Mesenchymal stem cell (in vitro differentiated cells and primary cell): ENCODE measurements around the gene CHURC1.

Source experiments
- DNase-seq: peaks from one replicate; pipeline ENCODE4 v3.0.0-alpha.2; 2013
- H2AFZ ChIP-seq: one replicate; pipeline ENCODE4 v1.6.1; 2013; ENCODE audit warnings: low read depth, mild to moderate bottlenecking, control low read depth, inconsistent platforms, low read length, moderate library complexity
- H2AK5ac ChIP-seq: 2 replicates; pipeline ENCODE4 v1.6.1; 2013; ENCODE audit warnings: low read length, moderate library complexity, mild to moderate bottlenecking, inconsistent platforms; ENCODE audit not compliant: severe bottlenecking
- H2BK120ac ChIP-seq: one replicate; pipeline ENCODE4 v1.6.1; 2013; ENCODE audit warnings: low read depth, mild to moderate bottlenecking, inconsistent platforms, low read length, moderate library complexity
- H2BK12ac ChIP-seq, 2 experiments: one replicate each; pipeline ENCODE4 v1.6.1; 2013; ENCODE audit warnings: inconsistent platforms in 2 of 2, low read length in 2 of 2, mild to moderate bottlenecking in 2 of 2, moderate library complexity in 2 of 2, control low read depth in 1 of 2
- H2BK15ac ChIP-seq: one replicate; pipeline ENCODE4 v1.6.1; 2013; ENCODE audit warnings: mild to moderate bottlenecking, low read depth, inconsistent platforms; ENCODE audit not compliant: poor library complexity, severe bottlenecking
- H2BK5ac ChIP-seq: 2 replicates; pipeline ENCODE4 v1.6.1; 2013; ENCODE audit warnings: low read depth, mild to moderate bottlenecking, low read length, control low read depth, inconsistent platforms; ENCODE audit not compliant: poor library complexity, severe bottlenecking
- H3K14ac ChIP-seq, 2 experiments: one replicate each; pipeline ENCODE4 v1.6.1; 2013; ENCODE audit warnings: inconsistent platforms in 2 of 2, low read length in 2 of 2, control low read depth in 1 of 2, mild to moderate bottlenecking in 1 of 2, moderate library complexity in 1 of 2
- H3K18ac ChIP-seq, 2 experiments: one replicate each; pipeline ENCODE4 v1.6.1; 2013; ENCODE audit warnings: inconsistent platforms in 2 of 2, low read length in 2 of 2, control low read depth in 1 of 2, low read depth in 1 of 2, mild to moderate bottlenecking in 1 of 2
- H3K23ac ChIP-seq, 2 experiments: one replicate each; pipeline ENCODE4 v1.6.1; 2013; ENCODE audit warnings: inconsistent platforms in 2 of 2, low read length in 2 of 2, mild to moderate bottlenecking in 2 of 2, moderate library complexity in 2 of 2, control low read depth in 1 of 2
- H3K27ac ChIP-seq: 2 replicates; pipeline ENCODE4 v1.5.1; 2013; ENCODE audit warnings: mild to moderate bottlenecking, moderate library complexity, low read length, control low read depth, inconsistent platforms; ENCODE audit not compliant: poor library complexity, severe bottlenecking
- H3K27me3 ChIP-seq, 2 experiments: 2 replicates each; pipeline versions ENCODE4 v1.6.1 to v1.7.0; 2013; ENCODE audit warnings: low read length in 2 of 2, mild to moderate bottlenecking in 2 of 2, moderate library complexity in 2 of 2, control low read depth in 1 of 2, inconsistent platforms in 1 of 2; ENCODE audit not compliant: control insufficient read depth in 1 of 2, insufficient read depth in 1 of 2
- H3K36me3 ChIP-seq, 2 experiments: 2 replicates each; pipeline versions ENCODE4 v1.6.1 to v1.7.0; 2013; ENCODE audit warnings: low read length in 2 of 2, control low read depth in 1 of 2, inconsistent platforms in 1 of 2, low read depth in 1 of 2, mild to moderate bottlenecking in 1 of 2; ENCODE audit not compliant: insufficient read depth in 2 of 2, control insufficient read depth in 1 of 2
- H3K4ac ChIP-seq, 2 experiments: one replicate each; pipeline ENCODE4 v1.6.1; 2013; ENCODE audit warnings: inconsistent platforms in 2 of 2, low read length in 2 of 2, mild to moderate bottlenecking in 2 of 2, moderate library complexity in 2 of 2, control low read depth in 1 of 2, low read depth in 1 of 2
- H3K4me1 ChIP-seq: 2 replicates; pipeline ENCODE4 v1.6.1; 2013; ENCODE audit warnings: low read depth, low read length, control low read depth; ENCODE audit not compliant: control insufficient read depth, insufficient read depth
- H3K4me2 ChIP-seq: 2 replicates; pipeline ENCODE4 v1.6.1; 2013; ENCODE audit warnings: low read length, mild to moderate bottlenecking, inconsistent platforms; ENCODE audit not compliant: poor library complexity, severe bottlenecking
- H3K4me3 ChIP-seq, 2 experiments: 2 replicates each; pipeline versions ENCODE4 v1.5.1 to v1.7.0; 2013; ENCODE audit warnings: low read length in 2 of 2, mild to moderate bottlenecking in 2 of 2, control low read depth in 1 of 2, low read depth in 1 of 2; ENCODE audit not compliant: insufficient read depth in 1 of 2
- H3K79me1 ChIP-seq: replicated peaks from 2 replicates; pipeline ENCODE4 v1.6.1; 2013; ENCODE audit warnings: mild to moderate bottlenecking, control low read depth, low read length, inconsistent platforms; ENCODE audit not compliant: poor library complexity, severe bottlenecking
- H3K9ac ChIP-seq: 2 replicates; pipeline ENCODE4 v1.7.0; 2013; ENCODE audit warnings: mild to moderate bottlenecking, low read length, moderate library complexity
- H3K9me3 ChIP-seq: 2 replicates; pipeline ENCODE4 v1.7.0; 2013; ENCODE audit warnings: mild to moderate bottlenecking, low read length; ENCODE audit not compliant: control insufficient read depth
- H4K8ac ChIP-seq: one replicate; pipeline ENCODE4 v1.6.1; 2013; ENCODE audit warnings: inconsistent platforms, mild to moderate bottlenecking, low read length, moderate library complexity
- H4K91ac ChIP-seq: one replicate; pipeline ENCODE4 v1.6.1; 2013; ENCODE audit warnings: mild to moderate bottlenecking, low read length, inconsistent platforms
- WGBS: methylation state at CpG from one replicate; pipeline ENCODE4 v1.1.7; 2013; ENCODE audit warnings: mixed read lengths; 5-methylcytosine and 5-hydroxymethylcytosine counted together

Gene CHURC1

DNA sequence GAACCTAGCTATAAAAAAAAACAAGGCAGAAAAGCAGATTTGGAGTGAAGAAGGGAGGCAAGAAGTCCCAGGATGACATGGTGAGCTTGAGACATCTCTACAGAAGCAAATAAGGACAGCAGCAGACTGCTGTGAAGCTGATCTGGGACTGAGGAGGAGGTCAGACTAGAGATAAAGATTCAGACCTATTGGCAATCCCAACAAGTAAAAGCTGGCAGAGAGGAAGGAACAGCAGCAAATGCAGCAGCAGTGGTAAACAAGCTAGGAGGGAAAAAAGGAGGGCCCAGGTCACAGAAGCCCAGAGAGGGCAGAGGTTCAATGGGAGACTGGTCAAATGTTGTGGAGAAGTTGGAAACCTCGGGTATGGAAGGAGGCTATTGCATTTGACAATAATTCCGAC lies 45.9 kb upstream of the CHURC1 start:
- peaks cover 21 to 56% of the 10 kb centered on the region in 2 experiments for H3K27me3 ChIP-seq
- no peak overlapping the region for H2BK12ac ChIP-seq
- H3K36me3 ChIP-seq, result no peaks in the 10 kb centered on the region
- H2BK15ac ChIP-seq, result no peak overlapping the region
- no peak overlapping the region for H4K91ac ChIP-seq
- H3K23ac ChIP-seq, result no peak overlapping the region
- DNase-seq, result no peak
- H3K79me1 ChIP-seq, result no peaks in the 10 kb centered on the region
- no peak overlapping the region for H4K8ac ChIP-seq
- H2BK5ac ChIP-seq, result no peak overlapping the region
- no peak overlapping the region for H3K18ac ChIP-seq
- no peak overlapping the region for H3K14ac ChIP-seq
- WGBS, result no CpG with 5 or more reads among the region's 2 CpGs
- H2BK120ac ChIP-seq, result no peak overlapping the region
- H3K9me3 ChIP-seq, result peaks cover 9% of the 10 kb centered on the region
- no peaks in the 10 kb centered on the region for H3K4me1 ChIP-seq
- H2AFZ ChIP-seq, result no peak overlapping the region
- no peak overlapping the region for H2AK5ac ChIP-seq
- H3K27ac ChIP-seq, result no peak overlapping the region
- H3K4ac ChIP-seq, result no peak overlapping the region
- no peak overlapping the region for H3K4me2 ChIP-seq
- no peak overlapping the region for H3K9ac ChIP-seq
- H3K4me3 ChIP-seq, result no peak overlapping the region

GRCh38 chr14:64868841-64869240 lies 45.4 kb upstream of the CHURC1 start:
- Histone ChIP-seq H3K9ac (no peak overlapping the region), H3K23ac (no peak overlapping the region), H3K27me3 (peaks cover 18 to 51% of the 10 kb centered on the region in 2 experiments), H3K4me1 (no peaks in the 10 kb centered on the region), H3K4me3 (no peak overlapping the region), H2BK12ac (no peak overlapping the region), H2BK15ac (no peak overlapping the region), H2BK120ac (no peak overlapping the region), H3K79me1 (no peaks in the 10 kb centered on the region), H3K36me3 (no peaks in the 10 kb centered on the region), H3K14ac (no peak overlapping the region), H4K8ac (no peak overlapping the region), H3K18ac (no peak overlapping the region), H2AFZ (no peak overlapping the region), H3K4ac (no peak overlapping the region), H3K27ac (no peak overlapping the region), H2BK5ac (no peak overlapping the region), H2AK5ac (no peak overlapping the region), H3K4me2 (no peak overlapping the region), H4K91ac (no peak overlapping the region), H3K9me3 (peaks cover 9% of the 10 kb centered on the region)
- no CpG with 5 or more reads among the region's 1 CpG for WGBS
- DNase-seq, result no peak

- Histone ChIP-seq H2AK5ac (no peak overlapping the region), H3K27me3 (peaks cover 21 to 48% of the 10 kb centered on the region in 2 experiments), H3K4me2 (no peak overlapping the region), H3K9ac (no peak overlapping the region), H3K36me3 (no peaks in the 10 kb centered on the region), H4K91ac (no peak overlapping the region), H3K4me3 (no peak overlapping the region), H3K18ac (no peak overlapping the region), H2BK15ac (no peak overlapping the region), H3K27ac (no peak overlapping the region), H4K8ac (no peak overlapping the region), H2BK5ac (no peak overlapping the region), H2AFZ (no peak overlapping the region), H2BK120ac (no peak overlapping the region), H3K23ac (no peak overlapping the region), H3K9me3 (peaks cover 9% of the 10 kb centered on the region), H3K14ac (no peak overlapping the region), H3K4me1 (no peaks in the 10 kb centered on the region), H2BK12ac (no peak overlapping the region), H3K4ac (no peak overlapping the region), H3K79me1 (no peaks in the 10 kb centered on the region)
- no peak for DNase-seq
- WGBS, result 94% methylated on average over 2 of the region's 2 CpGs
Observed at GRCh38 chr14:64870160-64870559, 44.1 kb upstream of the CHURC1 start.

DNA sequence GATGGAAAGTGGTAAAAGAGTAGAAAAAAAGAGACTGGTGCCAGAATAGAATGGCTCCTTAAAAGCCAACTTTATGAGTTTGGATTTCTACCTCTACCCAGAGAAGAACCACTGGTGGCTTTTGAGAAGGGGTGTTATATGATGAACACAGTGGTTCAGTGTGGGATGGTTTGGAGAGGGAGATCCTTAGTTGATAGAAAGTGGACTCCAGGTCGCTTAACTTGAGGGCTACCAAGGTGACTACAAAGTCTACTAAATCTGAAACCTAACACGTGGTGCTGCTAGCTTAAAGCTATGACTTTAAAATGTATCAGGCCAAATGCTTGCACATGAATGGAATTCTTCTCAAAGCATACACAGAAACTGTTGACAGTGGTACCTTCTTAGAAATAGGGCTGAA lies 42.9 kb upstream of the CHURC1 start:
- 51% methylated on average over 2 of the region's 2 CpGs for WGBS
- H3K9ac ChIP-seq, result no peak overlapping the region
- H3K4me3 ChIP-seq, result no peak overlapping the region

More for the DNA sequence above, 42.9 kb upstream of the CHURC1 start:
- Histone ChIP-seq H3K14ac (no peak overlapping the region), H3K4me1 (no peaks in the 10 kb centered on the region), H2BK120ac (no peak overlapping the region), H2AFZ (no peak overlapping the region), H3K4me2 (no peak overlapping the region), H3K23ac (no peak overlapping the region), H2BK12ac (no peak overlapping the region), H3K27ac (no peak overlapping the region), H3K18ac (no peak overlapping the region), H3K4ac (no peak overlapping the region), H2AK5ac (no peak overlapping the region), H4K8ac (no peak overlapping the region), H3K79me1 (no peaks in the 10 kb centered on the region), H3K27me3 (peaks cover 18 to 48% of the 10 kb centered on the region in 2 experiments), H4K91ac (no peak overlapping the region), H3K9me3 (peaks cover 9% of the 10 kb centered on the region), H2BK15ac (no peak overlapping the region), H3K36me3 (no peaks in the 10 kb centered on the region), H2BK5ac (no peak overlapping the region)
- no peak for DNase-seq
